Measurements from ENCODE around the gene KIAA0586.

DNA sequence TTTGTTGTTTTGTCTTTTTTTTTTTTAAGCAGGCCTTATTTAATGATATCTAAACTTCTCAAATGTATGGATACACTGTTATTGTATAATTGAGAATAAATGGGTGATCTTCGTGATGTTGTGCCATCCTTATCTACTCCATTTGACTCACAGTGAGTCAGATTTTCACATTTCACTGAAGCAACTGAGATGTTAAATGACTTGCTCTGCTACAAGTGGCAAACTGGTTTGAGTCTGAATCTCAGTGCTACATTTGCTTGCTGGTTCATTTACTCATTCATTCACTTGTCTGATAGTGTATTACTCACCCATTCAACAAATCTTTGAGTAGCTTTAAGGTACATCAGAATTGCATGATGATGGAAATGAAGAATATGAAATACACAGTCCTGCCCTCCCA lies 2.6 kb downstream of the KIAA0586 start:
- no peak for TF ChIP-seq NRF1 (conservative IDR thresholded peaks at IDR 0.05 in 1 of 2, IDR thresholded peaks at IDR 0.05 in 1 of 2)
- peak; percentile 32 to 64; a peak in 1 of 4 replicates for TF ChIP-seq KDM1A (IDR thresholded peaks at IDR 0.05)
- no peak for TF ChIP-seq ZNF316 (IDR thresholded peaks at IDR 0.05)
